AG10803 (cell line): ENCODE data around the gene ACTL7A.

ENCODE experiments used
- DNase-seq: peaks from one replicate; pipeline ENCODE4 v3.0.0; 2010; ENCODE audit warnings: low read depth
- H3K4me3 ChIP-seq: 2 replicates; pipeline ENCODE4 v1.5.1; 2011; ENCODE audit warnings: mild to moderate bottlenecking, low read length, control low read depth
- CTCF ChIP-seq: conservative IDR thresholded peaks from 2 replicates; pipeline ENCODE4 v1.5.1; 2011; ENCODE audit warnings: mild to moderate bottlenecking, low read length, control low read depth, inconsistent platforms

The ACTL7A gene

GRCh38 chr9:108865037-108865436 lies 3.0 kb downstream of the ACTL7A start:
- no peak for DNase-seq
- no peak overlapping the region for H3K4me3 ChIP-seq
- TF ChIP-seq CTCF: no peak

- TF ChIP-seq CTCF: no peak
- H3K4me3 ChIP-seq: no peak overlapping the region
- DNase-seq: no peak
Measured at GRCh38 chr9:108866001-108866420, 3.9 kb downstream of the ACTL7A start.

- TF ChIP-seq CTCF: no peak
- DNase-seq: no peak
- no peak overlapping the region for H3K4me3 ChIP-seq
Measured at GRCh38 chr9:108867116-108867515, 5.0 kb downstream of the ACTL7A start.

GRCh38 chr9:108867829-108868228 lies 5.8 kb downstream of the ACTL7A start:
- DNase-seq: no peak
- TF ChIP-seq CTCF: no peak
- no peak overlapping the region for H3K4me3 ChIP-seq

GRCh38 chr9:108869092-108869725 lies 7.1 kb downstream of the ACTL7A start:
- H3K4me3 ChIP-seq: no peak overlapping the region
- DNase-seq: peak; percentile 35
- TF ChIP-seq CTCF: no peak

- no peak for TF ChIP-seq CTCF
- no peak for DNase-seq
- no peak overlapping the region for H3K4me3 ChIP-seq
Measured at GRCh38 chr9:108874058-108874788, 12.2 kb downstream of the ACTL7A start.

- no peak for DNase-seq
- no peak overlapping the region for H3K4me3 ChIP-seq
- TF ChIP-seq CTCF: no peak
Measured at GRCh38 chr9:108876425-108876824, 14.4 kb downstream of the ACTL7A start.
